K562 (cell line): Measurements from ENCODE around the gene RHBDD1.

Experiments
- BRF2 ChIP-seq: IDR thresholded peaks from 3 replicates; pipeline ENCODE4 v1.6.1; 2011; ENCODE audit warnings: borderline replicate concordance, mild to moderate bottlenecking; ENCODE audit not compliant: insufficient read length, insufficient read depth
- MYC ChIP-seq, 2 experiments: fragments of 250-450 bp in 1 of 2; sonication (Bioruptor Pico) in 1 of 2; IDR thresholded peaks; 2 replicates each; pipeline versions ENCODE4 v1.5.1 to v1.6.1; 2012 to 2021; ENCODE audit warnings: low read depth in 2 of 2, borderline replicate concordance in 1 of 2, improper control_type of control experiment in 1 of 2, low read length in 1 of 2, mild to moderate bottlenecking in 1 of 2, moderate library complexity in 1 of 2
- NFYB ChIP-seq: IDR thresholded peaks from 2 replicates; pipeline ENCODE4 v1.6.1; 2011; ENCODE audit warnings: mild to moderate bottlenecking, moderate library complexity; ENCODE audit not compliant: insufficient read length; ENCODE audit errors: extremely low read depth
- POLR2A ChIP-seq: fragments of 450-650 bp; conservative IDR thresholded peaks from 2 replicates; pipeline ENCODE4 v1.6.1; 2016
- TEAD4 ChIP-seq, 2 experiments: sonication (generic) in 1 of 2; formaldehyde crosslinking in 1 of 2; IDR thresholded peaks; 2 replicates each; pipeline versions ENCODE4 v1.6.1 to v1.8.0; 2012 to 2022; ENCODE audit warnings: borderline replicate concordance in 1 of 2, inconsistent platforms in 1 of 2, low read length in 1 of 2, mild to moderate bottlenecking in 1 of 2, missing genetic modification reagents in 1 of 2

- TF ChIP-seq POLR2A, result no peak
- TF ChIP-seq NFYB, result no peak
- TF ChIP-seq TEAD4 (IDR thresholded peaks at IDR 0.05; ENCODE audit: low read length), result no peak
- TF ChIP-seq TEAD4 (CRISPR knock-in tag; IDR thresholded peaks at IDR 0.05; ENCODE audit: borderline replicate concordance), result no peak
- no peak for TF ChIP-seq BRF2
- no peak for TF ChIP-seq MYC (IDR thresholded peaks at IDR 0.05; ENCODE audit: low read depth, low read length)
- no peak for TF ChIP-seq MYC (CRISPR knock-in tag; IDR thresholded peaks at IDR 0.05; ENCODE audit: borderline replicate concordance, low read depth)
Observed at GRCh38 chr2:226877491-226877890, 41.6 kb downstream of the RHBDD1 start.
